Mesothelial cell of epicardium (in vitro differentiated cells): ENCODE results near the gene HOXB6. TPM values are rescaled to one million over a fixed set of nuclear protein-coding genes. Genes with fewer than 3 reads are reported as not detected.

Experiments
- DNase-seq, 2 experiments: peaks; one replicate each; pipeline ENCODE4 v3.0.0; 2021; ENCODE audit warnings: low spot score in 2 of 2; ENCODE audit not compliant: unreplicated experiment in 2 of 2
- H3K27ac Mint-ChIP-seq: 2 replicates; pipeline ENCODE4 v1.8.0; 2021; ENCODE audit warnings: mixed read lengths
- H3K27me3 Mint-ChIP-seq: 2 replicates; pipeline ENCODE4 v1.8.0; 2021; ENCODE audit warnings: low read depth, mixed read lengths
- H3K36me3 Mint-ChIP-seq: 2 replicates; pipeline ENCODE4 v1.8.0; 2021; ENCODE audit warnings: mixed read lengths
- H3K4me1 Mint-ChIP-seq: 2 replicates; pipeline ENCODE4 v1.8.0; 2021; ENCODE audit warnings: mixed read lengths
- H3K4me3 Mint-ChIP-seq: 2 replicates; pipeline ENCODE4 v1.8.0; 2021; ENCODE audit warnings: mild to moderate bottlenecking, moderate library complexity, mixed read lengths
- H3K9me3 Mint-ChIP-seq: 2 replicates; pipeline ENCODE4 v1.8.0; 2021; ENCODE audit warnings: mixed read lengths
- total RNA-seq: library from RNA; stranded (reverse); gene quantifications from 3 replicates; pipeline ENCODE4 v1.2.1, GENCODE V29; 2021
- TF ChIP-seq, protein P1 (sequence below): fragments of 200-600 bp; sonication (generic); IDR thresholded peaks from one replicate; pipeline ENCODE4 v1.5.0; 2021; ENCODE audit warnings: antibody characterized with exemption; ENCODE audit not compliant: unreplicated experiment

Gene HOXB6
- total RNA-seq, 1 donor from 2014 or later = 59.7 TPM

DNA sequence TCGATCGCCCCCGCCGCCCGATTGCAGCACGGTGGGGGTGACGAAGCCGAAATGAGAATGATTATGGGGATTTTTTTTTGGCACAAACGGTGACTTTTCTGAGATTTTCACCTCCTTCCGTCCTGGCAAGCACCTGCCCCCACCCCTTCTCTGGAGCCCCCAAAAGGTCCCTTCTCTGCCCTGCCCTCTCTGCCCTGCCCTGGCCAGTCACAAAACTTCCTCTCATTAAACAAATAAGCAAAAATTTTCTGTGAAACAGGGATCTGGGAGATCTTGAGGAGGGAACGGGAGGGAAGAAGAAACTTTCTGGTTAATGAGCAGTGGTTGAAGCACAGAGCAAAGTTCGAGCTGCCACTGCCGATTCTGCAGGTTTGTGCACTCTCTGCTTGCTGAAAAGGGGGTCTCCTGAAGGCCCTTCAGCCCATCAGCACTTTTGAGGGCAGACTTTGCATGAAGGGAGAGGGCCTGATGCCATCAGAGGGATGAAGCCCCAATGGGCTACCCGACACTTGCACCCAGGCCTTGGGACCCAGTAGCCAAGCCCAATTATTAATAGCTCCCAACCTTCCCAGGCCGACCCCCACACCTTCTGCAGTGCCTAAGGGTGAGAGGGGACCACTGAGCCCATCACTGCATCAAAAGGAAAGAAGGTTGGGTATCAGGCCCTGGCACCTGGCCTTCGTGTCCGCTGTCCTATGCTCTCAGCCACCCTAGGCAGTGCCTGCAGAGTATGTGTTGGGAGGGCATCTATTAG, 11.4 kb upstream of the HOXB6 start:
- TF ChIP-seq, protein P1, sequence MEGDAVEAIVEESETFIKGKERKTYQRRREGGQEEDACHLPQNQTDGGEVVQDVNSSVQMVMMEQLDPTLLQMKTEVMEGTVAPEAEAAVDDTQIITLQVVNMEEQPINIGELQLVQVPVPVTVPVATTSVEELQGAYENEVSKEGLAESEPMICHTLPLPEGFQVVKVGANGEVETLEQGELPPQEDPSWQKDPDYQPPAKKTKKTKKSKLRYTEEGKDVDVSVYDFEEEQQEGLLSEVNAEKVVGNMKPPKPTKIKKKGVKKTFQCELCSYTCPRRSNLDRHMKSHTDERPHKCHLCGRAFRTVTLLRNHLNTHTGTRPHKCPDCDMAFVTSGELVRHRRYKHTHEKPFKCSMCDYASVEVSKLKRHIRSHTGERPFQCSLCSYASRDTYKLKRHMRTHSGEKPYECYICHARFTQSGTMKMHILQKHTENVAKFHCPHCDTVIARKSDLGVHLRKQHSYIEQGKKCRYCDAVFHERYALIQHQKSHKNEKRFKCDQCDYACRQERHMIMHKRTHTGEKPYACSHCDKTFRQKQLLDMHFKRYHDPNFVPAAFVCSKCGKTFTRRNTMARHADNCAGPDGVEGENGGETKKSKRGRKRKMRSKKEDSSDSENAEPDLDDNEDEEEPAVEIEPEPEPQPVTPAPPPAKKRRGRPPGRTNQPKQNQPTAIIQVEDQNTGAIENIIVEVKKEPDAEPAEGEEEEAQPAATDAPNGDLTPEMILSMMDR = no peak
- no peak for DNase-seq
- peak overlapping the region; percentile 91 for H3K4me3 Mint-ChIP-seq
- H3K27ac Mint-ChIP-seq = peak overlapping the region; percentile 99
- H3K4me1 Mint-ChIP-seq = peaks cover 69% of the 10 kb centered on the region
- peaks cover 37% of the 10 kb centered on the region for H3K27me3 Mint-ChIP-seq
- H3K36me3 Mint-ChIP-seq = peaks cover 7% of the 10 kb centered on the region
- no peaks in the 10 kb centered on the region for H3K9me3 Mint-ChIP-seq

DNA sequence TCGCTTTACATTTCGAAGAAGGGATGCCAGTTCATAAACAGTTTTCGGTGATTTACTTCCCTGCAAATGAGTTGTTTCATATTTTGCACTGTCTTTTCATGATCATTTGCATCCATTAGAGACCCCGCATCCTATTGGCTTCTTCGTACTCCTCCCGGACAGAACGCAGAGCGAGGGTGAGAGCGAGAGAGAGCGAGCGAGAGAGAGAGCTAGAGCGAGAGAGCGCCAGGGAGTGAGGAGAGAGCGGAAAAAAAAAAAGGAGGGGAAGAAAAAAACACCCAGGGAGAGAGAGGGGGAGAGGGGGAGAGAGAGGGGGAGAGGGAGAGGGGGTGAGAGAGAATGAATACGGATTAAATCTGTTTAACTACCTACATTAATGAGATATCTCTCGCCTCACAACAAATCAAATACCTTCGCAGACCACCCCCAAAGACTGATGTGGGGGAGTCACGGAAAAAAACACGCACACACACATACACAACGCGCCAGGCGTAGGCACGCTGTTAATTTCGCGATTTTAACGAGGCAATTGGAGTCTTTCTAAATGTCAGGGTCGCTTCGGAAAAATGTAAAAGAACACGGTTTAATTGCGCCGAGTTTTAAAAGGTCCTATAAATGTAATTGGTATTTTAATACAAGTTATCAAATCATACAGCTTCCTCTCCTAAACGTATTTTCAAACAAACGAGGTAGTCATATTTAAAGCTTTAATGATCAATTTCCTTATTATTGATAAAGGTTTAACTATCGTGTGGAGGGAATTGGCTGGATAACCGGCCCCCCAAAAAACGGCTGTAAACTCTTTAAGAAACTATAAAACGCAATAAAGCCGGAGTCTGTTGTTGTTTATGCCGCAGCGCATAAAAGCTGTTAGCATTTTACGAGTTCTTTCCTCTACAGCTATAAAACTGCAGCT, 10.5 kb upstream of the HOXB6 start, which contains the start of gene HOXB8:
HOXB8 (minus strand) TSS at position 246 of the 916 bp plus-strand sequence. CDS start 588 bp downstream, outside the sequence.
- Mint-ChIP-seq H3K27ac (peak within 1 kb of the TSS; percentile 99), H3K9me3 (no peaks in the 10 kb centered on the region), H3K36me3 (peaks cover 4% of the 10 kb centered on the region), H3K4me3 (peak within 1 kb of the TSS; percentile 91), H3K4me1 (peaks cover 64% of the 10 kb centered on the region), H3K27me3 (peaks cover 29% of the 10 kb centered on the region)
- DNase-seq = no peak
- TF ChIP-seq, protein P1 = no peak

DNA sequence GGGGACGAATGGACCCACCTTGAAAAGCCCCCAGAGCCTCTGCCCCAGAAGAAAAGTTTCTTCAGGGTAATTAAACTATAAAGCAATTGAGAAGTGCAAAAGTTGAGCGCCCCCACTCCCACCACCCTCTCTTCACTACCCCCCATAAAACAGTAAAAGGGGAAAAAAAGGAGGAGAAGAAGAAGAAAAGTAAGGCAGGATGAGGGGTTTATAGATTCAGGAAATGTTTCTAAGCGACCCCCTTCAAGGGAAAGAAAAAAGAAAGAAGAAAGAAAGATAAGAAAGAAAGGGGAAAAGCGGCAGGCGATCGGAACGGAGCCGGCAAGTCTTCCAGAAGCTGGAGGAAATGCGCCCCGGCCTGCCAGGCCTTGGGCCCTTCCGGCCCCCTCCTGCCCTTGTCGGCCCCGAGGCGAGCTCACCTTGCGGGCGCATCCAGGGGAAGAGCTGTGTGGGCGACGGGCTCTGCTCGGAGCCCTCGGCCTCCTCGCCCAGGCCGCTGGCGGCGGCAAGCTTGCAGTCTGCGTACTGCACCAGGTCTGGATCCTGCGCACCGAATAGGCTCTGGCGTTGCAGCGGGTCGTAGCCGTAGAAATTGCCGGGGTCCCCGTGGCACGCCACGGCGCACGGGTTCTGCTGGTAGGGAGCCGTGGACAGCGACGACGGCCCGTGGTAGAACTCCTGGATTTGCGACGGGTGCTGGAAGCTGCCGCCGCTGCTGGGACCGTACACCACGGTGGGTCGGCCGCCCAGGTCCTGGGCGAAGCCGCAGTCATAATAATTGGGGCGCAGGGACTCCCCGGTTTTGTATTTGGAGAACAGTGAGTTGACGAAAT, 9.3 kb upstream of the HOXB6 start:
- Mint-ChIP-seq H3K4me3 (peak overlapping the region; percentile 91), H3K9me3 (no peaks in the 10 kb centered on the region), H3K27me3 (peaks cover 21% of the 10 kb centered on the region), H3K36me3 (peaks cover 4% of the 10 kb centered on the region), H3K27ac (peak overlapping the region; percentile 99), H3K4me1 (peaks cover 63% of the 10 kb centered on the region)
- DNase-seq = no peak
- TF ChIP-seq, protein P1 = no peak

DNA sequence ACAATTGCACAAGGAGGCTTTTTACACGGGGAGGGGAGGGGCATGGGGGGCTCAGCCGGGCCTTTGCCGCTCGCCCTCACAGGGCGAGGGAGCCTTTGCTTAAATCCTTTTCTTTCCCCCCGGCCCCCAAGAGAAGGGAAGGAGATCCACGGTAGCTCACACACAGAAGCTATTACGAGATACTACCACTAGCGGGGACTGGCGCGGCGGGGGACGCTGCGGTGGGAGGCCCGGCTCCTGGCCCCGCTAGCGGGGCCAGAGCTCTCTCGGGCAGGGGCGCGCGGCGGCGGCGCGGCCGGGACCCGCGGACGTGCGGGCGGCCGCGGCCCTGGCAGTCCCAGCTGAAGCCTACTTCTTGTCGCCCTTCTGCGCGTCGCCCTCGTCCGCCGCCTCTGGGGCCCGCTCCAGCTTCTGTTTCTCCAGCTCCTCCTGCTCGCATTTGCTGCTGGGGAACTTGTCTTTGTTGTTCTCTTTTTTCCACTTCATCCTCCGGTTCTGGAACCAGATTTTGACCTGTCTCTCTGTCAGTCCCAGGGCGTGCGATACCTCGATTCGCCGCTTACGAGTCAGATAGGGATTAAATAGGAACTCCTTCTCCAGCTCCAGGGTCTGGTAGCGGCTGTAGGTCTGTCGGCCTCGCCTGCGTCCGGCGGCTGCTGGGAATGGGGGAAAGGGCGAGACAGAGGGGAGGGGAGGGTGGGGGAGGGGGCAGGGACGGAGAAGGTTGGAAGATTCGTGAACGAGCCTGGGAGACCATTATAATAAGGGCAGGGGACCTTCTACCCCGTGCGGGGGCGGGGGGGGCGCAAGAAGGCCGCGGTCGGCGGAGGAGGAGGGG, 8.3 kb upstream of the HOXB6 start:
- Mint-ChIP-seq H3K27me3 (peaks cover 14% of the 10 kb centered on the region), H3K4me1 (peaks cover 61% of the 10 kb centered on the region), H3K36me3 (peaks cover 4% of the 10 kb centered on the region), H3K27ac (peak overlapping the region; percentile 100), H3K9me3 (no peaks in the 10 kb centered on the region), H3K4me3 (peak overlapping the region; percentile 91)
- TF ChIP-seq, protein P1 = peak; percentile 15
- peak in 1 of 2 experiments; percentile 59 for DNase-seq
